Measurements from ENCODE around the gene RAPGEF4. TPM values are rescaled to one million over a fixed set of nuclear protein-coding genes. Genes with fewer than 3 reads are reported as not detected.

Gene RAPGEF4
- total and polyA plus RNA-seq, 2 of the 13 experiments (the other 11 are each of a cell fraction or from before 2014, with no cell fraction given) = 0.78 to 0.91 TPM

- Histone ChIP-seq H4K20me1 (ENCODE audit: insufficient read depth, low read length) (no peaks in the 10 kb centered on the region), H3K27ac (ENCODE audit: extremely low read length, insufficient read depth, low read length) (no peak overlapping the region), H3K36me3 (replicated peaks in 1 of 2; ENCODE audit: control insufficient read depth in 1 of 2, insufficient read depth in 2 of 2, low read length in 2 of 2) (no peaks in the 10 kb centered on the region), H3K9me3 (ENCODE audit: low read length) (no peaks in the 10 kb centered on the region), H3K9ac (ENCODE audit: insufficient read depth, low read depth, low read length) (no peak overlapping the region), H3K4me2 (ENCODE audit: low read depth, low read length) (no peak overlapping the region), H3K4me1 (ENCODE audit: insufficient read depth, low read length) (no peaks in the 10 kb centered on the region), H2AFZ (ENCODE audit: low read length) (no peak overlapping the region), H3K4me3 (replicated peaks in 1 of 3; ENCODE audit: insufficient read depth in 1 of 3, low read depth in 2 of 3, low read length in 3 of 3) (no peak overlapping the region), H3K27me3 (ENCODE audit: control insufficient read depth in 1 of 2, insufficient read depth in 2 of 2, low read length in 2 of 2) (peaks cover 0 to 6% of the 10 kb centered on the region in 2 experiments; a peak in 1 of 5 replicates), H3K79me2 (ENCODE audit: insufficient read depth, low read length) (no peaks in the 10 kb centered on the region)
- in situ Hi-C loops (cut with HindIII; ENCODE audit: extremely low pct_ligation_motif_present, low pct_unique_long_range_greater_than_20kb) (no loop called here), intact Hi-C loops (cut with micrococcal nuclease; ENCODE audit: unreplicated experiment) (no loop called here)
- CTCF ChIA-PET (ENCODE audit: low intra/inter-chr PET ratio, low total read pairs) = no interaction called here
- no peak for TF ChIP-seq MXD3 (CRISPR knock-in tag; IDR thresholded peaks at IDR 0.05)
- POLR2A ChIA-PET = no interaction called here
- ATAC-seq (no peak), DNase-seq (ENCODE audit: low spot score) (no peak), FAIRE-seq (no peak)
- WGBS (ENCODE audit: low lambda C conversion rate) = 15% methylated on average over 4 of the region's 4 CpGs
- no TSS peak for BruUV-seq (replicated peaks)
These were observed 94.8 kb downstream of the RAPGEF4 start for GRCh38 chr2:172830482-172830881.

GRCh38 chr2:172833898-172834297 is 98.3 kb downstream of the RAPGEF4 start:
- BruUV-seq (replicated peaks) = no TSS peak
- no peak overlapping the region for H2AFZ ChIP-seq (ENCODE audit: low read length)
- H3K4me2 ChIP-seq (ENCODE audit: low read depth, low read length) = no peak overlapping the region
- no peaks in the 10 kb centered on the region for H3K79me2 ChIP-seq (ENCODE audit: insufficient read depth, low read length)
- H3K4me1 ChIP-seq (ENCODE audit: insufficient read depth, low read length) = no peaks in the 10 kb centered on the region
- 35% methylated on average over 2 of the region's 2 CpGs for WGBS (ENCODE audit: low lambda C conversion rate)
- H3K27me3 ChIP-seq (ENCODE audit: control insufficient read depth in 1 of 2, insufficient read depth in 2 of 2, low read length in 2 of 2) = no peaks in the 10 kb centered on the region
- CTCF ChIA-PET (ENCODE audit: low intra/inter-chr PET ratio, low total read pairs) = no interaction called here
- in situ Hi-C loops (cut with HindIII; ENCODE audit: extremely low pct_ligation_motif_present, low pct_unique_long_range_greater_than_20kb) (no loop called here), intact Hi-C loops (cut with micrococcal nuclease; ENCODE audit: unreplicated experiment) (no loop called here)
- POLR2A ChIA-PET = no interaction called here
- no peak overlapping the region for H3K27ac ChIP-seq (ENCODE audit: extremely low read length, insufficient read depth, low read length)
- H3K9me3 ChIP-seq (ENCODE audit: low read length) = no peaks in the 10 kb centered on the region
- ATAC-seq (no peak), FAIRE-seq (no peak), DNase-seq (ENCODE audit: low spot score) (no peak)
- no peak overlapping the region for H3K9ac ChIP-seq (ENCODE audit: insufficient read depth, low read depth, low read length)
- no peaks in the 10 kb centered on the region for H3K36me3 ChIP-seq (replicated peaks in 1 of 2; ENCODE audit: control insufficient read depth in 1 of 2, insufficient read depth in 2 of 2, low read length in 2 of 2)
- H3K4me3 ChIP-seq (replicated peaks in 1 of 3; ENCODE audit: insufficient read depth in 1 of 3, low read depth in 2 of 3, low read length in 3 of 3) = no peak overlapping the region
- no peaks in the 10 kb centered on the region for H4K20me1 ChIP-seq (ENCODE audit: insufficient read depth, low read length)
- TF ChIP-seq PCBP2 (optimal IDR thresholded peaks at IDR 0.05; ENCODE audit: low read depth, low read length, poor library complexity, severe bottlenecking) (no peak), GTF2F1 (IDR thresholded peaks at IDR 0.05; ENCODE audit: low read length) (no peak), ZSCAN31 (CRISPR knock-in tag; IDR thresholded peaks at IDR 0.05; ENCODE audit: low read depth) (no peak), ZNF451 (CRISPR knock-in tag; IDR thresholded peaks at IDR 0.05) (no peak), SSRP1 (CRISPR knock-in tag; IDR thresholded peaks at IDR 0.05) (no peak), ZNF737 (CRISPR knock-in tag; IDR thresholded peaks at IDR 0.05; ENCODE audit: borderline replicate concordance) (no peak), MLX (CRISPR knock-in tag; IDR thresholded peaks at IDR 0.05) (no peak), ZBTB39 (CRISPR knock-in tag; IDR thresholded peaks at IDR 0.05) (no peak), HMGXB3 (CRISPR knock-in tag; IDR thresholded peaks at IDR 0.05; ENCODE audit: borderline replicate concordance) (no peak)

Measured in HepG2 (cell line).